SJCRH30 (cell line): Measurements from ENCODE around the gene BARHL2. TPM values are rescaled to one million over a fixed set of nuclear protein-coding genes. Genes with fewer than 3 reads are reported as not detected.

Experiments used
- DNase-seq, 2 experiments: peaks; one replicate each; pipeline ENCODE4 v3.0.0-alpha.2; 2015 to 2020
- H3K27ac ChIP-seq: fragments of 250-450 bp; sonication (Bioruptor Pico); 2 replicates; pipeline ENCODE4 v1.5.1; 2020; ENCODE audit warnings: mild to moderate bottlenecking, moderate library complexity
- H3K27me3 ChIP-seq: fragments of 250-450 bp; sonication (Bioruptor Pico); 2 replicates; pipeline ENCODE4 v1.5.1; 2020; ENCODE audit warnings: mild to moderate bottlenecking, moderate library complexity
- H3K36me3 ChIP-seq: fragments of 250-450 bp; sonication (Bioruptor Pico); 2 replicates; pipeline ENCODE4 v1.5.1; 2020; ENCODE audit warnings: mild to moderate bottlenecking, moderate library complexity
- H3K4me1 ChIP-seq: fragments of 250-450 bp; sonication (Bioruptor Pico); 2 replicates; pipeline ENCODE4 v1.5.1; 2020; ENCODE audit warnings: mild to moderate bottlenecking, moderate library complexity
- H3K4me3 ChIP-seq: fragments of 250-450 bp; sonication (Bioruptor Pico); 2 replicates; pipeline ENCODE4 v1.5.1; 2020; ENCODE audit warnings: mild to moderate bottlenecking, moderate library complexity
- H3K9me3 ChIP-seq: fragments of 250-450 bp; sonication (Bioruptor Pico); replicated peaks from 2 replicates; pipeline ENCODE4 v1.5.1; 2020; ENCODE audit warnings: mild to moderate bottlenecking, moderate library complexity
- total RNA-seq: library from RNA; depleted of rRNA; stranded (reverse); fragments of >200 nt; shearing (Covaris generic); gene quantifications from 2 replicates; pipeline ENCODE4 v1.2.3, GENCODE V29; 2014; rRNA removed

BARHL2 gene
- not detected in 2 replicates for total RNA-seq

- no peak for DNase-seq
- Histone ChIP-seq H3K4me1 (no peaks in the 10 kb centered on the region), H3K4me3 (peak within 1 kb of the TSS; percentile 34), H3K9me3 (no peaks in the 10 kb centered on the region), H3K27me3 (0 out of 2 replicates have a peak, but pooled peaks cover 3% of the 10 kb centered on the region), H3K27ac (no peak within 1 kb of the TSS), H3K36me3 (no peaks in the 10 kb centered on the region)
Measured at GRCh38 chr1:90716552-90717355, at the start of gene BARHL2. Gene BARHL2 (minus strand): TSS chr1:90717302. CDS start chr1:90717195, 107 bp downstream.

DNA sequence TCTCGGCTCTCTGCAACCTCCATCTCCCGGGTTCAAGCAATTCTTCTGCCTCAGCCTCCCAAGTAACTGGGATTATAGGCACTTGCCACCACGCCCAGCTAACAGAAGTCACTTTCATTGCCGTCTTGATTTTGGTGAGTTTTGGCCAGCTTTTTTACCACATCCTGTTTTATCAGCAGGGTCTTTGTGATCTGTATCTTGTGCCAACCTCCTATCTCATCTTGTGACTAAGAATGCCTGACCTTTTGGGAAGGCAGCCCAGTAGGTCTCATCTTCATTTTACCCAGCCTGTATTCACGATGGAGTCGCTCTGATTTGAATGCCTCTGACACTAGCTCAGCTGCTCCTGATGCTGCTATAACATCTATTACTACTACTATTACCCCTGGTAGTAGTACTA, 46.8 kb upstream of the BARHL2 start:
- no peaks in the 10 kb centered on the region; the same call in 1 of the 2 replicates for H3K27me3 ChIP-seq
- H3K9me3 ChIP-seq: no peaks in the 10 kb centered on the region
- H3K4me1 ChIP-seq: no peaks in the 10 kb centered on the region
- H3K4me3 ChIP-seq: no peak overlapping the region
- H3K27ac ChIP-seq: no peak overlapping the region
- no peaks in the 10 kb centered on the region for H3K36me3 ChIP-seq
- DNase-seq: no peak

DNA sequence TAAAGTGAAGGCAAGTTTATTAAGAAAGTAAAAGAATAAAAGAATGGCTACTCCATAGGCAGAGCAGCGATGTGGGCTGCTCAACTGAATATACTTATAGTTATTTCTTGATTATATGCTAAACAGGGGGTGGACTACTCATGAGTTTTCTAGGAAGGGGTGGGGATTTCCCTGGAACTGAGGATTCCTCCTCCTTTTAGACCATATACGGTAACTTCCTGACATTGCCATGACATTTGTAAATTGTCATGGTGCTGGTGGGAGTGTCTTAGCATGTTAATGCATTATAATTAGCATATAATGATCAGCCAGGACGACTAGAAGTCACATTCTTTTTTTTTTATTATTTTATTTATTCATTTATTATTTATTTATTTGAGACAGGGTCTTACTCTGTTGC, 46.4 kb upstream of the BARHL2 start:
- no peak for DNase-seq
- no peaks in the 10 kb centered on the region for H3K36me3 ChIP-seq
- no peaks in the 10 kb centered on the region for H3K9me3 ChIP-seq
- H3K4me3 ChIP-seq: no peak overlapping the region
- no peaks in the 10 kb centered on the region for H3K4me1 ChIP-seq
- H3K27me3 ChIP-seq: no peaks in the 10 kb centered on the region; the same call in 1 of the 2 replicates
- H3K27ac ChIP-seq: no peak overlapping the region

DNA sequence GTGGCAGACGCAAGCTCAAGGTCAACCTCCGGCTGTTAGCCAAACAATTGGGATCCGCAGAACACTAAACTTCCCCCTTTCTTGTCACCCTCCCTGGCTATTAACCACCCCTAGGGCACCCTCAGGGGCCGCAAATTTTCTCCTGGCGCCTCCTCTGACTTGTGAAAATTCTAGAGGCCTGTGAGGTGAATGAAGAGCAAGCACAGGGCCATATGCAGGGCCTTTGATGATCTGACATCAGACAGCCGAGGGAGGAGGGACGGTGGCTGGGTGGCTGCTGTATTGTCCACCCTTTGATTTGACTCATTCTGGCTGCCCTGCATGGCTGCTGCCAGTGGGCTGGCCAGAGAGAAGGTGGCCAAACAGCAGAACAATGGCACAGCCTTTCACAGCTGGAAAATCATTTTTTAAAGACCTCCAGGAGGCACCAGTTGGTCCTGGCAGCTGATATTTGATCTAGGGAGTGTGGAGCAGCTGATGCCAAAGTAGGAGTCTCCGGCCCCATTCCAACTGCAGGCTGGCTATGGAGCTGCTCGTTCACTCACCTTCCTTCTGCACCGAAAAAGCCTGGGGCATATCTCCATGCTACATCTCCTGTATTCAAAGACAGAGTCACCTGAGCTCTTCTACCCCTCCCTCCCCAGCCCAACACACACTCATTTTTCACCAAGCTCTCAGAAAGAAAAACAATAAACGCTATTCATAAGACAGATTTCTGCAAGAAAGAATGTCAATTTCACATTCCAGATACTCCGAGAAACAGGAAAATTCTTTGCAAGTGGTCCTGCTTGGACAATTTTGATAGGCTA, 44.9 kb upstream of the BARHL2 start:
- peak; percentile 51 to 68 for DNase-seq
- no peak overlapping the region for H3K4me3 ChIP-seq
- no peaks in the 10 kb centered on the region; the same call in 1 of the 2 replicates for H3K27me3 ChIP-seq
- H3K4me1 ChIP-seq: no peaks in the 10 kb centered on the region
- no peaks in the 10 kb centered on the region for H3K36me3 ChIP-seq
- no peaks in the 10 kb centered on the region for H3K9me3 ChIP-seq
- no peak overlapping the region for H3K27ac ChIP-seq

- H3K4me1 ChIP-seq: no peaks in the 10 kb centered on the region
- no peaks in the 10 kb centered on the region for H3K36me3 ChIP-seq
- H3K4me3 ChIP-seq: no peak overlapping the region
- no peak for DNase-seq
- H3K9me3 ChIP-seq: no peaks in the 10 kb centered on the region
- no peak overlapping the region for H3K27ac ChIP-seq
- H3K27me3 ChIP-seq: no peaks in the 10 kb centered on the region; the same call in 1 of the 2 replicates
Measured at GRCh38 chr1:90761156-90761555, 44.1 kb upstream of the BARHL2 start.

- H3K4me1 ChIP-seq: no peaks in the 10 kb centered on the region
- no peaks in the 10 kb centered on the region for H3K9me3 ChIP-seq
- no peak for DNase-seq
- H3K27me3 ChIP-seq: peaks cover 10% of the 10 kb centered on the region; the same call in 1 of the 2 replicates
- no peaks in the 10 kb centered on the region for H3K36me3 ChIP-seq
- no peak overlapping the region for H3K27ac ChIP-seq
- H3K4me3 ChIP-seq: no peak overlapping the region
Measured at GRCh38 chr1:90753556-90753955, 36.5 kb upstream of the BARHL2 start.

DNA sequence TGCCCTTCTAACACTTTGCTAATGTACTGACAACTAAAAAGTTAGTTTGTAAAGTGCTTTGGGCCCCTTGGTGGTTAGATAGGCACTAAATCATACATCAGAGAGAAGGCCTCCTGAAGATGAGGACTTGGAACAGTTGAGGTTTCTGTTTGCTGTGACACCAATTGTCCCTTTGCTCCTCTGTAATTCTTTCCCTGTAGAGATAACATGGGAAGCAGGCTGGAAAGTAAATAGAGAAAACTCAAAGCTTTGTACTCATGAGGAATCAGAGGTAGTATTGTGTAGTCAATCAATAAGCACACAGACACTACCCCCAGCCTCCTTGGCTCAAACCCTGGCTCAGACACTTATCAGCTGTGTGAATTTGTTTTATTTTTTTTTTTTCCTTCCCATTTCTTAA, 31.6 kb upstream of the BARHL2 start:
- Histone ChIP-seq H3K27ac (no peak overlapping the region), H3K9me3 (no peaks in the 10 kb centered on the region)
- DNase-seq: no peak

GRCh38 chr1:90746857-90747256, 29.8 kb upstream of the BARHL2 start:
- no peaks in the 10 kb centered on the region for H3K36me3 ChIP-seq
- no peak overlapping the region for H3K27ac ChIP-seq
- H3K9me3 ChIP-seq: no peaks in the 10 kb centered on the region
- no peak overlapping the region for H3K4me3 ChIP-seq
- H3K27me3 ChIP-seq: peaks cover 9% of the 10 kb centered on the region; the same call in 1 of the 2 replicates
- no peaks in the 10 kb centered on the region for H3K4me1 ChIP-seq
- no peak for DNase-seq

More for the DNA sequence above, 31.6 kb upstream of the BARHL2 start:
- Histone ChIP-seq H3K27me3 (peaks cover 10% of the 10 kb centered on the region; the same call in 1 of the 2 replicates), H3K4me3 (no peak overlapping the region), H3K36me3 (no peaks in the 10 kb centered on the region), H3K4me1 (no peaks in the 10 kb centered on the region)

GRCh38 chr1:90745972-90746371, 28.9 kb upstream of the BARHL2 start:
- Histone ChIP-seq H3K4me1 (no peaks in the 10 kb centered on the region), H3K36me3 (no peaks in the 10 kb centered on the region)

GRCh38 chr1:90732136-90732535, 15.0 kb upstream of the BARHL2 start:
- Histone ChIP-seq H3K36me3 (no peaks in the 10 kb centered on the region), H3K4me1 (no peaks in the 10 kb centered on the region), H3K27me3 (no peaks in the 10 kb centered on the region), H3K27ac (no peak overlapping the region), H3K4me3 (no peak overlapping the region), H3K9me3 (no peaks in the 10 kb centered on the region)
- no peak for DNase-seq

More at GRCh38 chr1:90745972-90746371, 28.9 kb upstream of the BARHL2 start:
- no peak overlapping the region for H3K4me3 ChIP-seq
- H3K27ac ChIP-seq: no peak overlapping the region
- peaks cover under 1% of the 10 kb centered on the region; the same call in 1 of the 2 replicates for H3K27me3 ChIP-seq
- H3K9me3 ChIP-seq: no peaks in the 10 kb centered on the region
- DNase-seq: no peak

- Histone ChIP-seq H3K4me1 (no peaks in the 10 kb centered on the region), H3K9me3 (no peaks in the 10 kb centered on the region), H3K36me3 (no peaks in the 10 kb centered on the region), H3K4me3 (no peak overlapping the region), H3K27me3 (no peaks in the 10 kb centered on the region), H3K27ac (no peak overlapping the region)
- no peak for DNase-seq
Measured at GRCh38 chr1:90731382-90732050, 14.4 kb upstream of the BARHL2 start.

GRCh38 chr1:90730243-90731022, 13.3 kb upstream of the BARHL2 start:
- Histone ChIP-seq H3K27me3 (no peaks in the 10 kb centered on the region), H3K4me3 (no peak overlapping the region), H3K9me3 (no peaks in the 10 kb centered on the region), H3K27ac (no peak overlapping the region), H3K4me1 (no peaks in the 10 kb centered on the region), H3K36me3 (no peaks in the 10 kb centered on the region)
- no peak for DNase-seq

DNA sequence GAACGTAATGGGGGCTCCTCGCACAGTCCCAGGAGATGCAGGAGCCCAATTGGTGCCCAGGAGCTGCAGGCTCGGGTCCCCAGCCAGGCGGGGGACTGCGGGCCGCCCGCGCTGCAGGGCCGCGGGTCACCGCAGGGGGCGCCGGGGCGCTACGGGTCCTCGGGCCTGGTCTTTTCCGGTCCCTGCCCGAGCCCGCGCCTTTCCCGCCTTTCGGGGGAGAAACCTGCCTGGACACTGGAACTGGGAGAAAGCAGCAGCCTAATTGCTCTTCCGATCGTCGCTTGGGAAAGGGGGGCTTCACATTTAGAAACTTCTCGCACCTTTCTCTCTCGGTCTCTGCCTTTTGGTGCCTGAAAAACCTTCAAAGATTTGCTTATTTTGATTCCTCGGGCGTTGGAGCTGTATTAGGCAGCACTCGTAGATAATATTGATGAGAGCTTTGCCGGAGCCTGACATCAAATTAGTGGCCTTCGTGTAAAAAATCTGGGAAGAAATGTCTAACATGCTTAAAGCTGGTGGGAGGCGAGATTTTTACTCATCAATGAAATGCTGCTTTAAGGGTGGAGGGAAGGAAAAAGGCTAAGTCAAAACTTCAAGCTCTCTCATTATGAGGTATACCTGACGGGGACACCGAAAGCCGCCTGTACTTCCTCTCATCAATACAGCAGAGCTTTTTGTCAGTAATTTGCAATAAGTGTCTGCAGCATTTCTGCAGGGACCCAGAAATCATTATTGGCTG, 12.6 kb upstream of the BARHL2 start:
- H3K4me3 ChIP-seq: no peak overlapping the region
- no peak overlapping the region for H3K27ac ChIP-seq
- H3K36me3 ChIP-seq: no peaks in the 10 kb centered on the region
- no peak for DNase-seq
- H3K9me3 ChIP-seq: no peaks in the 10 kb centered on the region
- no peaks in the 10 kb centered on the region for H3K4me1 ChIP-seq
- H3K27me3 ChIP-seq: no peaks in the 10 kb centered on the region
